IMR-90 (cell line): ENCODE data around the gene TAF1B. TPM values are rescaled to one million over a fixed set of nuclear protein-coding genes. Genes with fewer than 3 reads are reported as not detected.

Source experiments
- ATAC-seq: fragments of 200-7000 bp; cut with Tn5 transposase; 2 replicates; pipeline ENCODE4 v1.9.1; 2020; ENCODE audit warnings: low read depth, mild to moderate bottlenecking, moderate library complexity
- BruUV-seq: library from RNA; stranded (reverse); fragments of 400-500 nt; replicated peaks from 2 replicates; lab custom pipeline; 2021; lab: Mats Ljungman, UMichigan
- CTCF ChIA-PET: fragments of 300-600 bp; formaldehyde crosslinking; extraction: SDS; loops from one replicate; lab custom pipeline; 2021; ENCODE audit warnings: antibody characterized with exemption; lab: Yijun Ruan, JAX
- POLR2A ChIA-PET: fragments of 300-600 bp; sonication (Branson Sonifier 250); formaldehyde crosslinking; loops from one replicate; lab custom pipeline; 2022; ENCODE audit warnings: antibody characterized with exemption; ENCODE audit not compliant: unreplicated experiment; lab: Charles Lee
- DNase-seq: peaks from one replicate; pipeline ENCODE4 v3.0.0; 2013
- H2AFZ ChIP-seq: replicated peaks from 2 replicates; pipeline ENCODE3; 2013; ENCODE audit warnings: low read length, mild to moderate bottlenecking; ENCODE audit not compliant: poor library complexity
- H2AK5ac ChIP-seq: 2 replicates; pipeline ENCODE4 v1.6.1; 2013; ENCODE audit warnings: low read depth, low read length, inconsistent platforms
- H2AK9ac ChIP-seq: replicated peaks from 2 replicates; pipeline ENCODE3; 2013; ENCODE audit warnings: mild to moderate bottlenecking, low read depth, low read length, moderate library complexity; ENCODE audit not compliant: poor library complexity
- H2BK120ac ChIP-seq: 2 replicates; pipeline ENCODE4 v1.6.1; 2013; ENCODE audit warnings: low read depth, low read length, inconsistent platforms
- H2BK15ac ChIP-seq: 3 replicates; pipeline ENCODE4 v1.6.1; 2013; ENCODE audit warnings: low read depth, low read length, inconsistent platforms
- H2BK20ac ChIP-seq: 2 replicates; pipeline ENCODE4 v1.6.1; 2013; ENCODE audit warnings: low read depth, mild to moderate bottlenecking, inconsistent platforms, low read length, moderate library complexity
- H2BK5ac ChIP-seq: 2 replicates; pipeline ENCODE4 v1.6.1; 2013; ENCODE audit warnings: mild to moderate bottlenecking, low read depth, low read length, inconsistent platforms; ENCODE audit not compliant: poor library complexity, severe bottlenecking
- H3K14ac ChIP-seq: replicated peaks from 2 replicates; pipeline ENCODE4 v1.6.1; 2013; ENCODE audit warnings: low read depth, low read length, inconsistent platforms
- H3K18ac ChIP-seq: 2 replicates; pipeline ENCODE4 v1.6.1; 2013; ENCODE audit warnings: low read depth, low read length, control low read depth
- H3K23ac ChIP-seq: 2 replicates; pipeline ENCODE4 v1.6.1; 2013; ENCODE audit warnings: low read depth, low read length, inconsistent platforms
- H3K27ac ChIP-seq: 2 replicates; pipeline ENCODE4 v1.5.1; 2013; ENCODE audit warnings: mild to moderate bottlenecking, control low read depth, low read length; ENCODE audit not compliant: insufficient read depth
- H3K27me3 ChIP-seq: 2 replicates; pipeline ENCODE4 v1.6.1; 2013; ENCODE audit warnings: low read length; ENCODE audit not compliant: control insufficient read depth, insufficient read depth
- H3K36me3 ChIP-seq: 2 replicates; pipeline ENCODE4 v1.6.1; 2013; ENCODE audit warnings: low read length, mixed read lengths; ENCODE audit not compliant: control insufficient read depth, insufficient read depth
- H3K4ac ChIP-seq: 2 replicates; pipeline ENCODE4 v1.6.1; 2013; ENCODE audit warnings: low read depth, low read length, inconsistent platforms
- H3K4me1 ChIP-seq: 2 replicates; pipeline ENCODE4 v1.6.1; 2013; ENCODE audit warnings: low read length, mixed read lengths; ENCODE audit not compliant: control insufficient read depth, insufficient read depth
- H3K4me2 ChIP-seq: 2 replicates; pipeline ENCODE4 v1.6.1; 2013; ENCODE audit warnings: low read depth, mild to moderate bottlenecking, control low read depth, low read length, moderate library complexity
- H3K4me3 ChIP-seq: 2 replicates; pipeline ENCODE4 v1.5.1; 2013; ENCODE audit warnings: low read depth, mild to moderate bottlenecking, control low read depth, low read length, moderate library complexity; ENCODE audit not compliant: insufficient read depth
- H3K56ac ChIP-seq: 2 replicates; pipeline ENCODE4 v1.6.1; 2013; ENCODE audit warnings: low read length, inconsistent platforms; ENCODE audit not compliant: insufficient read depth; ENCODE audit errors: extremely low read depth
- H3K79me1 ChIP-seq, 2 experiments: 2 replicates each; pipeline ENCODE4 v1.6.1; 2013; ENCODE audit warnings: low read length in 2 of 2, inconsistent platforms in 1 of 2, low read depth in 1 of 2
- H3K9ac ChIP-seq: 2 replicates; pipeline ENCODE4 v1.6.1; 2013; ENCODE audit warnings: low read depth, low read length, control low read depth
- H3K9me1 ChIP-seq: 2 replicates; pipeline ENCODE4 v1.6.1; 2013; ENCODE audit warnings: low read length, inconsistent platforms; ENCODE audit not compliant: insufficient read depth
- H3K9me3 ChIP-seq: 2 replicates; pipeline ENCODE4 v1.6.1; 2013; ENCODE audit warnings: low read length; ENCODE audit not compliant: control insufficient read depth, insufficient read depth
- H4K20me1 ChIP-seq: 2 replicates; pipeline ENCODE4 v1.6.1; 2013; ENCODE audit warnings: low read length, inconsistent platforms; ENCODE audit not compliant: insufficient read depth
- H4K5ac ChIP-seq: 2 replicates; pipeline ENCODE4 v1.6.1; 2013; ENCODE audit warnings: mild to moderate bottlenecking, low read depth, low read length, control low read depth
- H4K8ac ChIP-seq, 2 experiments: 2 replicates each; pipeline ENCODE4 v1.6.1; 2013; ENCODE audit warnings: low read depth in 2 of 2, low read length in 2 of 2, control low read depth in 1 of 2, inconsistent platforms in 1 of 2
- H4K91ac ChIP-seq: 2 replicates; pipeline ENCODE4 v1.6.1; 2013; ENCODE audit warnings: low read depth, low read length, inconsistent platforms; ENCODE audit not compliant: insufficient read depth
- CEBPB ChIP-seq: IDR thresholded peaks from 2 replicates; pipeline ENCODE4 v1.6.1; 2012; ENCODE audit warnings: low read depth, low read length, improper control_type of control experiment
- CHD1 ChIP-seq: IDR thresholded peaks from 2 replicates; pipeline ENCODE4 v1.6.1; 2012; ENCODE audit warnings: low read depth, low read length, improper control_type of control experiment
- MXI1 ChIP-seq: IDR thresholded peaks from 2 replicates; pipeline ENCODE4 v1.6.1; 2012; ENCODE audit warnings: low read depth, mild to moderate bottlenecking, low read length, moderate library complexity, borderline replicate concordance
- POLR2A ChIP-seq: IDR thresholded peaks from 2 replicates; pipeline ENCODE4 v1.6.1; 2012; ENCODE audit warnings: mild to moderate bottlenecking, low read depth, low read length
- RAD21 ChIP-seq: IDR thresholded peaks from 2 replicates; pipeline ENCODE4 v1.6.1; 2012; ENCODE audit warnings: low read length, improper control_type of control experiment
- WGBS, 2 experiments: methylation state at CpG; one replicate each; pipeline versions ENCODE4 v1.1.5 to v1.1.7; 2013; ENCODE audit warnings: missing lambda C conversion rate in 2 of 2; ENCODE audit not compliant: insufficient read length in 1 of 2; ENCODE audit errors: extremely low coverage in 2 of 2; 5-methylcytosine and 5-hydroxymethylcytosine counted together
- dilution Hi-C: fragments of 300-500 bp; cut with HindIII; formaldehyde crosslinking; loops from one replicate; pipeline ENCODE4 v1.14.3; 2018; ENCODE audit warnings: low sequenced_read_pairs; ENCODE audit not compliant: unreplicated experiment
- in situ Hi-C: fragments of 300-500 bp; cut with MboI; formaldehyde crosslinking; loops from 3 replicates; pipeline ENCODE4 v1.14.3; 2019; ENCODE audit warnings: low sequenced_read_pairs, inconsistent platforms, mixed read lengths
- intact Hi-C: fragments of 100-400 bp; cut with micrococcal nuclease; formaldehyde crosslinking; loops from 2 replicates; pipeline ENCODE4 v1.10.0; 2022
- polyA plus RNA-seq, 3 experiments: library from polyadenylated mRNA; depleted of rRNA; stranded (reverse); fragments of >200 nt; gene quantifications; 2 replicates each; pipeline ENCODE4 v1.2.3, GENCODE V29; 2012; ENCODE audit warnings: low replicate concordance in 1 of 3
- total RNA-seq: library from RNA; depleted of rRNA; stranded (reverse); fragments of >200 nt; gene quantifications from 2 replicates; pipeline ENCODE4 v1.2.3, GENCODE V29; 2012
- TF ChIP-seq, protein P1 (sequence below): conservative IDR thresholded peaks from 2 replicates; pipeline ENCODE4 v1.5.1; 2012; ENCODE audit warnings: mild to moderate bottlenecking, low read depth, low read length, improper control_type of control experiment
- TF ChIP-seq, protein P2 (sequence below): fragments of 150-350 bp; IDR thresholded peaks from 2 replicates; pipeline ENCODE4 v1.6.1; 2017; ENCODE audit warnings: mild to moderate bottlenecking, antibody characterized with exemption, low read length, low read depth

Gene TAF1B
- total and polyA plus RNA-seq, 2 of the 4 experiments (the other 2 are of a cell fraction), result 8.4 to 19.9 TPM

GRCh38 chr2:9968553-9969497 is 125.6 kb downstream of the TAF1B start:
- Histone ChIP-seq H3K79me1 (no peaks in the 10 kb centered on the region), H3K36me3 (no peaks in the 10 kb centered on the region), H2AFZ (no peak overlapping the region), H2AK5ac (no peak overlapping the region), H2BK20ac (no peak overlapping the region), H3K18ac (no peak overlapping the region), H3K14ac (no peak overlapping the region), H4K20me1 (no peaks in the 10 kb centered on the region), H4K8ac (no peak overlapping the region), H2AK9ac (no peak overlapping the region), H2BK120ac (no peak overlapping the region), H2BK15ac (no peak overlapping the region), H3K27me3 (no peaks in the 10 kb centered on the region), H3K23ac (no peak overlapping the region), H3K9ac (no peak overlapping the region), H3K9me3 (no peaks in the 10 kb centered on the region), H3K9me1 (peaks cover 6% of the 10 kb centered on the region), H3K56ac (no peak overlapping the region), H4K5ac (no peak overlapping the region), H2BK5ac (no peak overlapping the region), H3K4me3 (no peak overlapping the region), H4K91ac (no peak overlapping the region), H3K4me2 (no peak overlapping the region), H3K27ac (no peak overlapping the region), H3K4ac (no peak overlapping the region), H3K4me1 (peaks cover 24% of the 10 kb centered on the region)
- ATAC-seq, result no peak
- dilution Hi-C loops (no loop called here), intact Hi-C loops (no loop called here), in situ Hi-C loops (no loop called here)
- ChIA-PET POLR2A (no interaction called here), CTCF (no interaction called here)
- BruUV-seq, result no TSS peak
- no CpG with 5 or more reads among the region's 10 CpGs for WGBS, 2 experiments
- TF ChIP-seq, protein P1, sequence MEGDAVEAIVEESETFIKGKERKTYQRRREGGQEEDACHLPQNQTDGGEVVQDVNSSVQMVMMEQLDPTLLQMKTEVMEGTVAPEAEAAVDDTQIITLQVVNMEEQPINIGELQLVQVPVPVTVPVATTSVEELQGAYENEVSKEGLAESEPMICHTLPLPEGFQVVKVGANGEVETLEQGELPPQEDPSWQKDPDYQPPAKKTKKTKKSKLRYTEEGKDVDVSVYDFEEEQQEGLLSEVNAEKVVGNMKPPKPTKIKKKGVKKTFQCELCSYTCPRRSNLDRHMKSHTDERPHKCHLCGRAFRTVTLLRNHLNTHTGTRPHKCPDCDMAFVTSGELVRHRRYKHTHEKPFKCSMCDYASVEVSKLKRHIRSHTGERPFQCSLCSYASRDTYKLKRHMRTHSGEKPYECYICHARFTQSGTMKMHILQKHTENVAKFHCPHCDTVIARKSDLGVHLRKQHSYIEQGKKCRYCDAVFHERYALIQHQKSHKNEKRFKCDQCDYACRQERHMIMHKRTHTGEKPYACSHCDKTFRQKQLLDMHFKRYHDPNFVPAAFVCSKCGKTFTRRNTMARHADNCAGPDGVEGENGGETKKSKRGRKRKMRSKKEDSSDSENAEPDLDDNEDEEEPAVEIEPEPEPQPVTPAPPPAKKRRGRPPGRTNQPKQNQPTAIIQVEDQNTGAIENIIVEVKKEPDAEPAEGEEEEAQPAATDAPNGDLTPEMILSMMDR, result no peak
- TF ChIP-seq POLR2A (no peak), CEBPB (no peak), MXI1 (no peak), CHD1 (no peak), RAD21 (no peak)
- TF ChIP-seq, protein P2, sequence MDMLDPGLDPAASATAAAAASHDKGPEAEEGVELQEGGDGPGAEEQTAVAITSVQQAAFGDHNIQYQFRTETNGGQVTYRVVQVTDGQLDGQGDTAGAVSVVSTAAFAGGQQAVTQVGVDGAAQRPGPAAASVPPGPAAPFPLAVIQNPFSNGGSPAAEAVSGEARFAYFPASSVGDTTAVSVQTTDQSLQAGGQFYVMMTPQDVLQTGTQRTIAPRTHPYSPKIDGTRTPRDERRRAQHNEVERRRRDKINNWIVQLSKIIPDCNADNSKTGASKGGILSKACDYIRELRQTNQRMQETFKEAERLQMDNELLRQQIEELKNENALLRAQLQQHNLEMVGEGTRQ, result no peak
- DNase-seq, result no peak
